Lung microvascular endothelial cell (primary cell): Measurements from ENCODE around the gene PTGFRN. TPM values are rescaled to one million over a fixed set of nuclear protein-coding genes. Genes with fewer than 3 reads are reported as not detected.

Experiments
- DNase-seq, 2 donors: peaks; one replicate each; pipeline versions ENCODE4 v3.0.0 to v3.0.0-alpha.2; 2010; ENCODE audit warnings: low read depth in 2 of 2
- total RNA-seq: library from RNA; depleted of rRNA; stranded (reverse); fragments of >200 nt; gene quantifications from 2 replicates; pipeline ENCODE4 v1.2.1, GENCODE V29; 2014

PTGFRN gene
- total RNA-seq, 1 donor from 2014 or later = 98.2 TPM

GRCh38 chr1:116997636-116998035 lies 87.9 kb downstream of the PTGFRN start:
- peak in 1 of 2 donors; percentile 14 for DNase-seq

GRCh38 chr1:116999596-116999995 lies 89.9 kb downstream of the PTGFRN start:
- no peak for DNase-seq

GRCh38 chr1:117000142-117000541 lies 90.4 kb downstream of the PTGFRN start:
- DNase-seq = no peak

GRCh38 chr1:117001254-117001927 lies 91.7 kb downstream of the PTGFRN start, which contains the start of gene CD101:
Gene CD101, plus strand, starts transcription at chr1:117001760. Its CDS starts 58 bp downstream, at chr1:117001818.
- DNase-seq = no peak

GRCh38 chr1:117003223-117003875 lies 93.6 kb downstream of the PTGFRN start:
- no peak for DNase-seq

- no peak for DNase-seq
Measured at GRCh38 chr1:117007719-117008013, 98.0 kb downstream of the PTGFRN start.

GRCh38 chr1:117008656-117009055 lies 98.9 kb downstream of the PTGFRN start:
- DNase-seq = no peak

GRCh38 chr1:117009132-117009531 lies 99.4 kb downstream of the PTGFRN start:
- DNase-seq = peak in 1 of 2 donors; percentile 42

- no peak for DNase-seq
Measured at GRCh38 chr1:117010310-117010969, 100.7 kb downstream of the PTGFRN start.

GRCh38 chr1:117011334-117011733 lies 101.6 kb downstream of the PTGFRN start:
- no peak for DNase-seq

- DNase-seq = no peak
Measured at GRCh38 chr1:117013309-117013858, 103.7 kb downstream of the PTGFRN start.

- DNase-seq = no peak
Measured at GRCh38 chr1:117014209-117014608, 104.5 kb downstream of the PTGFRN start.

GRCh38 chr1:117015724-117016123 lies 106.0 kb downstream of the PTGFRN start:
- DNase-seq = no peak

GRCh38 chr1:117017062-117017461 lies 107.3 kb downstream of the PTGFRN start:
- DNase-seq = no peak

- DNase-seq = no peak
Measured at GRCh38 chr1:117017648-117018047, 107.9 kb downstream of the PTGFRN start.

GRCh38 chr1:117020526-117021156 lies 110.9 kb downstream of the PTGFRN start:
- DNase-seq = no peak

- DNase-seq = no peak
Measured at GRCh38 chr1:117022114-117022513, 112.4 kb downstream of the PTGFRN start.

- no peak for DNase-seq
Measured at GRCh38 chr1:117025568-117025967, 115.9 kb downstream of the PTGFRN start.

GRCh38 chr1:117026361-117026760 lies 116.6 kb downstream of the PTGFRN start:
- peak; percentile 57 to 83 for DNase-seq

- DNase-seq = no peak
Measured at GRCh38 chr1:117029685-117030084, 120.0 kb downstream of the PTGFRN start.

- DNase-seq = no peak
Measured at GRCh38 chr1:117030271-117030877, 120.7 kb downstream of the PTGFRN start.

GRCh38 chr1:117032266-117032665 lies 122.5 kb downstream of the PTGFRN start:
- DNase-seq = no peak
